Central memory CD4-positive, alpha-beta T cell (primary cell): ENCODE measurements around the gene CUEDC1.

ENCODE experiments used
- DNase-seq: peaks from one replicate; pipeline ENCODE4 v3.0.0; 2022

The CUEDC1 gene

DNA sequence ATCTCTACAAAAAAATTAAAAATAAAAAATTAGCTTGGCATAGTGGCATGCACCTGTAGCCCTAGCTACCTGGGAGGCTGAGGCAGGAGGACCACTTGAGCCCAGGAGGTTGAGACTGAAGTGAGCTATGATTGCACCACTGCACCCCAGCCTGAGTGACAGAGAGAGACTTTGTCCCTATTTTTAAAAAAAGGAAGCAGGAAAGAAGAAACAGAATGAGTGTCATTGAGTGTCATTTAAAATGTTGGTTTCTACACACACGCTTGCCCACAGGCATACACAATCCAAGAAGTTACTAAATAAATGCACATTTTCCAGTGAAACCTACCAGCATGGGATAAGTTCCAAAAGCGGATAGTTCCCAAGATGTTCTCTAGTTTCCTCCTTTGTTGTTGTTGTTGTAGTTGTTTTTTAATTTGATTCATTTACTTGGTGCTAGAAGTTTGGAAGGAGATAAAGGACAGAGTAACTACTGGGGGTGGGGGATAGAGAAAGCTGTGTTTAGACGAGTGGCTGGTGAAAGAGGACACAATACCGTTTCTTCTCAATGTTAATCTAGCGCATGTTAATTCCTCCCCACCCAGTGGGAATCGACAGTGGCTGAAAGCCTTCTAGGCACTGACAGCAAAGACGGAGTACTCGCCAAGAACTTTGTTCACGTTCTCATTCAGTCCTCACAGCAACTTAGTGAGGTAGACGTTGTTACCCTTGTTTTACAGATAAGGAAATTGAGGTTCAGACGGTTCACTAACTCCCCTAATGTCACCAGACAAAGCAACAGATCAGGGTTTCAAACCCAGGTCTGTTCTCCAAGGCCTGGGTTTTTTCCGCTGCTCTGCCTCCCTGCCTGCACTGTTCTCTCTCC, 122.7 kb downstream of the CUEDC1 start:
- no peak for DNase-seq

DNA sequence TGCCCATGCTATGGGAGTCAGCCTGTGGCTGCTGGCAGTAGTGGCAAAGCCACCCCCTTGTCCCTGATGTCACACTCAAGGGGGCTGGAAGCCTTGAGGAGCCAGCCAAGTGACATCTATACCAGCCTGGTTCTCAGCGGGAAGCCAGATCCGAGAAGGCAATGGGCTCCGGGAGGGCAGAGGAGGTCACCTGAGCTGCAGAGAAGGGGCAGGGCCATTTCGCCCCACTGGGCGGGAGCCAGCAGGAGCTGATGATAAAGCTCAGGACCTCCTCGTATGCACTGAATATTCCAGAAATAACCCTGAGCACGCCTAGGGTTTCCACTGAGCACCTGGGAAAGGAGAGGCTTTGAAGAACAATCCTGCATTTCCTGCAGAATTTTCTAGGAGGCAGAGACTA, 124.3 kb downstream of the CUEDC1 start:
- DNase-seq, result no peak

DNA sequence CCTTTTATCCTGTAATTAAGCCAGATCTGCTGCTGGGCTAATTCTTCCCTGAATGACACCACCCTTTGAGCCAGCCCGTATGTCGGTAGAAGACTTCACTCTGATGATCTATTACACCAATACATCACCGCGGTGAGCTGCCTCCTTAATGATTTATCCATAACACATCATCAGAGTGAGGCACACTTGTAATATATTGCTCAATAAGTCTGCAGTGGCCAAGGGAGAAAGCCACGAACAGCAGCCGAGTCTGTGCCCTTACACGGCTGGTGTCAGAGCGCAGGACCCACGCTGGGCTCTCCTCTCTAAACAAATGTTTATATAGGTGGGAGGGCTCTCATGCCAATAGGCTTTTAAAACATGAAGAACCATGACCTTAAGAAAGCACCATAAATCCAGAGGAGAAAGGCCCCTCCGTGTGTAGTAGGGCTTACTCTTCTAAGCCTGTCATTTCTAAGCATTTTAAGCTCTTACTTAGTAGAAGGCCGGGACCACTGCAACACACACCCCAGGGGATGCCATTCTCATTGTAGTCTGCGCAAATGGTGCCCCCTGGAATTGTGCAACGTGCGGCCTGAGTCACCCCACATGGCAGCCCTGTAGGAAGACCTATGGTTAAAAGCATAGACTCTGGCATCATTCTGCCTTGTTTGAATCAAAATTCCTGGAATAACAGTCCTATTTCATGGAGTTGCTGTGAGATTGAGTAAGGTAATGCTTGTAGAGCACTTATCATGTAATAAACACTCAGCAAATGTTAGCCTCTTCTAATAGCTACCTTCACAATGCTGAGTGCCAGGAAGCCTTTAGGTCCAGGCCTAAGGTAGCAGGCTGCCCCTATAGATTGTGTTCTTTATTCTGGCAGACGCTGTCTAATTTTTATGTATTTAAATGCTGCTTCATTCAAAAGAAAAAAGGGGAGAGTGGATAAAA, 131.5 kb downstream of the CUEDC1 start:
- no peak for DNase-seq

DNA sequence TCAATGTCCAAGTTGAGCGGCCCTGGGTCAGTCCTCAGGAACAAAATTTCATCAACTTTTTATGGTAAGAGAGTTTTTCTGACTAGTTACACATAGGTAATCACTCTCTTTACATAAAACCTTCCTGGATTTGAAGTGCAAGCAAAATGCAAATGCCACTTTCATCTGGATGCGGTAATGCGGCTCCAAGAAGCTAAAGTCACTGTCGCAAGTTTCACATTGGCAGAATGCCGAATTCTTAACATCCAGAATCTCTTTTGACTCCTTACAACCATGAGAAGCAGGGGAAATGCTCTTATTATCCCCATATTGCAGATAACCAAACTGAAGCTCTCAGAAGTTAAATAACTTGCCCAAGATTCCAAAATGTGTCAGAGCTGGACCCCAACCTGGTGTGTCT, 135.3 kb downstream of the CUEDC1 start:
- DNase-seq, result no peak

DNA sequence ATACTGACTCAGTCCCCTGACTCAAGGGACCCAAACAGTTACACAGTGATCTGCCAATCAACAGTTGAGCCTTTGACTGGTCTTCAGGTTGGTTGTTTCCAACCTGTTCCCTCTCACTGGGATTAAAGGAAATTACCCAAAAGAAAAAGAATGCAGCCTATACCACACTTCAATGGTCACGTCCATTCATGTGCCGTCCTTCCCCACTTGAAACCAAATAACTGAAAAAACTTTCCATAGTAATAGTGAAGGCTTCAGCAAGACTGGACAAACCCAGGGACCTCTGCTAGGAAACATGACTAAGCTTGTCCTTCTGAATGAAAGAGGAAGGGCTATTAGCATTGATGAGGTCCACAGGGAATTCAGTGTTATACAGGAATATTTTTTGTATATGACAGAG, 135.9 kb downstream of the CUEDC1 start:
- DNase-seq, result no peak

DNA sequence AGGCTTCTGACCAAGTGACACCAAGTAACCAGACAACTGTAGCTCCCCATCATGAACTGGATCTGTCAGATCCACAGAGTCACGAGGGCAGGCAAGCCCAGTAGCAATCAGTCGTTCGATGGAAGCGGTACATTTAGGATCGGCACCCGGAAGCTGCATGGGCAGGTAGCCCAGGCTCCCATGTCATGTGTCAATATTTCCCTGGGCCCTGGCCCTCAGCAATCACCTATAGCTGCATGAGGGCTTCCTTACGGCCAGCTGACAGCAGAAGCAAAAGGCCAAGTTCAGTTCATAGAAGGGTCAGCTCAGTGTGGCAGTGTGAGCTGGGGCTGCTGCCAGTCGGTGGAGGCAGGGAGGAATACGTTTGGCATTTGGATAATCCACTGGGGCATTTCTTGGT, 137.1 kb downstream of the CUEDC1 start:
- DNase-seq, result no peak

DNA sequence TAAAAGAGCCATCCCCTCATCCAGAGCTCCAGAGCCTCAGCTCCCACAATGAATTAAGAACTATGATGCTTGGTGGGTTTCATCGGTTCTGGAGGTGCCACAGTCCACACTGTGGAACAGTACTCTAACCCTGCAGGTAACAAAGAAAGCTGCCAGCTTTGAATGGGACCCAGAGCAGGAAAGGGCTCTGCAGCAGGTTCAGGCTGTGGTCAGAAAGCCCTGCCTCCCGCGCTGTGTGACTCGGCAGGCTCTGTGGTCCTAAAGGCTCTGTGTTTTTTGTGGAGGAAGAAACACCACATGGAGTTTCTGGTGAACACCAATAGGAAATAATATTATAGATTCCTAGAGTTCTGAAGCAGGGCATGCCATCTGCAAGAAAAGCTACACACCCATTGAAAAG, 137.9 kb downstream of the CUEDC1 start:
- no peak for DNase-seq

DNA sequence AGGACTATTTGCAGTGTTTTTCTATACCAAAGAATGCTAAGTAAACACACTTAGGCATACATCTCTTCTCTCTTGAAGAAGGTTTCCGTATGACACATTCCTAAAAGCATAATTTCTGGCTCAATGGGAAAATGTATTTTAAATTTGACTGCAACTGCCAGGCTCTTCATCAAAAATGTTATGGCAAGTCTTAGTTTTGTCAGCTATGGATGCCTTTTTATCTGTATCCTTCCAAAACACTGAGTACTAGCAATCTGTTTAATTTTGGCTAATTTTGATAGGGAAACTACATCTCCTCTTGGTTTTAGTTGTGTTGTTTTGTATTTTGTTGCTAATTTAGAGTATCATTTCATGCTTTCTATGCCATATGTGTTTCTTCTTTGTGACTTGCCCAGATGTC, 140.8 kb downstream of the CUEDC1 start:
- DNase-seq, result no peak

DNA sequence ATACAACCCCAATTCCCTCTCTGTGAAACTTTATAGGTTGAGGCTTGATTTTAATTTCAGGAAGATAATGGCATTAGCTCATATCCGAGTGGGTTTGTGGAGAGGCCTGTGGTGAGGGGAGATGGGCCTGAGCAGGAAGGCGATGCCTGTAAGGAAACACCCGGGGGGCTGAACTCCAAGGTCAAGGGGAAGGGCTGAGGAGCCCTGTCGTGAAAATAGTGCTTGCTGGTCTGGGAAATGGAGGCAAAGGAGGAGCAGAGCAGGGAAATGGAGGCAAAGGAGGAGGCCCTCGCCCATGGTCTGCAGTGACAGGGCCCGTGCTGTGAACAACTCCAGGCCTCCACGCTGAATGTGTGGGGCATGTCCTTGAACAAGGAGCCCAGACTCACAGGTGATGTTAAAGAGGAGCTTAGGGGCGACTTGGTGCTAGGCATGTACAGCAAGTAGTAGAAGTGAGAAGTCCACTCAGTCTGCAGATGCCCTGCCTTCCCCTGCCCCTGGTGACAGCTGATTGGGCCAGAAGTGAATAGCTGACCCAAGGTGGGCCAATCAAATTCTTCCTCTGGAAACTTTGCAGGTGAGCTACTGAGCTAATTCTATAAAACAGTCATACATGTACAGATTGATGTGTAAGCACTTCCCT, 143.5 kb downstream of the CUEDC1 start:
- no peak for DNase-seq
